Sigmoid colon (tissue), 7 donors: ENCODE measurements around the gene PPM1L. TPM values are rescaled to one million over a fixed set of nuclear protein-coding genes. Genes with fewer than 3 reads are reported as not detected.

Experiments
- DNase-seq: peaks from one replicate; pipeline ENCODE4 v3.0.0-alpha.2; 2019
- H3K27ac ChIP-seq, 4 donors: fragments of 200-600 bp; sonication (generic); one replicate each; pipeline ENCODE4 v1.5.1; 2016 to 2019; ENCODE audit warnings: mild to moderate bottlenecking in 1 of 4
- H3K27me3 ChIP-seq, 3 donors: fragments of 200-600 bp; sonication (generic); one replicate each; pipeline ENCODE4 v1.5.1; 2019; ENCODE audit warnings: mild to moderate bottlenecking in 1 of 3
- H3K36me3 ChIP-seq, 4 donors: fragments of 200-600 bp; sonication (generic); one replicate each; pipeline ENCODE4 v1.5.1; 2016 to 2019
- H3K4me1 ChIP-seq, 4 donors: fragments of 200-600 bp; sonication (generic); one replicate each; pipeline ENCODE4 v1.5.1; 2017 to 2019
- H3K4me3 ChIP-seq, 4 donors: fragments of 200-600 bp; sonication (generic); one replicate each; pipeline ENCODE4 v1.5.1; 2017 to 2019; ENCODE audit warnings: mild to moderate bottlenecking in 2 of 4, moderate library complexity in 1 of 4
- H3K9me3 ChIP-seq, 4 donors: fragments of 200-600 bp in 3 of 4; sonication (generic) in 3 of 4; one replicate each; pipeline versions ENCODE4 v1.5.1 to v1.6.1; 2013 to 2019
- CTCF ChIP-seq, 4 experiments: fragments of 450-650 bp in 3 of 4; fragments of 200-600 bp in 1 of 4; IDR thresholded peaks; one replicate each; pipeline ENCODE4 v1.5.1; 2016 to 2019; ENCODE audit warnings: antibody characterized with exemption in 4 of 4, mild to moderate bottlenecking in 3 of 4, moderate library complexity in 2 of 4
- EP300 ChIP-seq, 4 donors: sonication (generic); formaldehyde crosslinking; IDR thresholded peaks; one replicate each; pipeline ENCODE4 v1.6.1; 2017; ENCODE audit warnings: antibody characterized with exemption in 4 of 4
- POLR2A ChIP-seq, 2 donors: fragments of 450-650 bp; IDR thresholded peaks; one replicate each; pipeline ENCODE4 v1.6.1; 2016; ENCODE audit warnings: antibody characterized with exemption in 2 of 2, mild to moderate bottlenecking in 2 of 2, moderate library complexity in 2 of 2
- POLR2AphosphoS5 ChIP-seq, 4 donors: sonication (generic); formaldehyde crosslinking; IDR thresholded peaks; one replicate each; pipeline ENCODE4 v1.6.1; 2017; ENCODE audit warnings: antibody characterized with exemption in 4 of 4
- WGBS, 2 donors: extraction: QIAGEN DNeasy Blood & Tissue Kit; methylation state at CpG; one replicate each; pipeline ENCODE4 v1.1.7; 2013; 5-methylcytosine and 5-hydroxymethylcytosine counted together
- intact Hi-C: fragments of 100-400 bp; cut with DNase I; formaldehyde crosslinking; loops from one replicate; pipeline ENCODE4 v1.15.1; 2023
- polyA plus RNA-seq, 3 donors: library from polyadenylated mRNA; stranded (reverse); fragments of 200-250 nt; gene quantifications; one replicate each; pipeline ENCODE4 v1.2.3, GENCODE V29; 2013
- total RNA-seq, 4 donors: library from RNA; depleted of rRNA; stranded (reverse); fragments of >200 nt; gene quantifications; one replicate each; pipeline ENCODE4 v1.1.0, GENCODE V29; 2016
- donor health status: healthy with polysubstance abuse.
- donor health status: Bipolar disorder and iron deficiency.
- donor health status: healthy.

The PPM1L gene
- total and polyA plus RNA-seq, 7 donors: 1.2 to 50.2 (median 33.2) TPM

DNA sequence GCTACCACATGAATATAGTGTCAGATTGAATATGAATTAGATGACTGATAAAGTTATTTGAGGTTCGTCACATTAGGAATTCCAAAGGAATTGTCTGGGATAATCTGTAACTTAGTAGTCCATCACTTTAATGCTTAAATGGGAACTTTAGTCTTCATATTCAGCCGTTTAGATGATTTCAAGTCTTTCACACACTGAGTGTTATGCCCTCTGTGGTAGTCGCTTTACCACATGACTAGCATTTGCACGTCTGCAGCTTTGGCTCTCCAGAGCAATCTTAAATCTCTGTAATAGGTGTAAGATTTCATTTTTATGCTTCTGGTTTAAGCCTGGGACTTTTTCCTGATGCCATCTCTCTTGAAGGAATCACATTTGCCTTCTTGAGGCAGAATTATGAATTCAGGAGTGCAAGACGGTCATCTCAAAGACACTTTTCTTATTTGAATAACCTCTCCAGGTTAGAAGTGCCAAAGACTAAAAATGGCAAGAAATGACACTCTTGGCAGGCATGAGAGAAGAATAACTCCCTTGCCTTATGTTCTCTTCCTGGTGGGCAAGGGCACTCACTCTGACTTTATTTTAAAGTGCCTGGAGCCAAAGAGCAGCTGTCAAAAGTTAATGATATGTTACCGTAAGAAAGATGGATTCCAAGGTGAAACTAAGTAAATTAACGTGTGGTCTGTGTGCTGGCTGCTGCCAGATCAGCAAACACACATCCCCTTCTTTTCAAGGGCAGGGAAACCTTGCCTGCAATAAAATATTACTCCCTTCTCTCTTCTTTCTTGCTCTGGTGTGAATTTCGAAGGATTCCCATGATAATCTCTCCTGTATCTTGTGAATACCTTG, 195.8 kb downstream of the PPM1L start:
- no peak overlapping the region for H3K27ac ChIP-seq
- no peak for DNase-seq
- intact Hi-C loops: no loop called here
- no peaks in the 10 kb centered on the region for H3K36me3 ChIP-seq
- WGBS, 2 donors: 75 to 76% methylated on average over 8 of the region's 8 CpGs
- no peaks in the 10 kb centered on the region for H3K9me3 ChIP-seq
- H3K27me3 ChIP-seq: no peaks in the 10 kb centered on the region
- peaks cover 0 to 14% (median 0%) of the 10 kb centered on the region in 4 donors for H3K4me1 ChIP-seq
- TF ChIP-seq POLR2A (IDR thresholded peaks at IDR 0.05) (no peak), CTCF (IDR thresholded peaks at IDR 0.05) (no peak), EP300 (IDR thresholded peaks at IDR 0.05) (no peak), POLR2AphosphoS5 (IDR thresholded peaks at IDR 0.05) (no peak)
- H3K4me3 ChIP-seq: no peak overlapping the region

DNA sequence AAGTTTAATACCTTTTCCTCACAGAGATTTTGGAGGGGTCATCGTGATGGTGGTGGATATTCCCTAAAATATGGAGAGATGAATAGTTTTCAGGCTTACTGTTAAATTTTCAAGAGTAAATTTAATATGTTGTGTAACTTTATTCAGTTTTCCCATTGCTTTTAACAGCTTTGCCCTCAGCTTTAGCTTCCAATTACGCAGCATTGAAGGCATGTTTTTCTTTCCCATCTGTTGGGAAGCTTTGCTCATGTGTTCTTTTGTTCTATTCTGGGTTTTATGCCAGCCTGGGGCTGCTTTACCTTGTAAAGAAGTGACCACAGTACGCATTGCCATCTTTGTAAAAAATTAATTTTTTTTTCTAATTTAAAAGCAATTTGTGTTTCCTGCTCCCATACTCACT, 197.7 kb downstream of the PPM1L start:
- 89 to 94% methylated on average over 3 of the region's 3 CpGs for WGBS, 2 donors
- H3K4me3 ChIP-seq: no peak overlapping the region
- TF ChIP-seq EP300 (IDR thresholded peaks at IDR 0.05) (no peak), POLR2AphosphoS5 (IDR thresholded peaks at IDR 0.05) (no peak), POLR2A (IDR thresholded peaks at IDR 0.05) (no peak), CTCF (IDR thresholded peaks at IDR 0.05) (no peak)
- H3K36me3 ChIP-seq: no peaks in the 10 kb centered on the region
- peaks cover 0 to 14% (median 0%) of the 10 kb centered on the region in 4 donors for H3K4me1 ChIP-seq
- H3K27ac ChIP-seq: no peak overlapping the region
- no peak for DNase-seq
- no peaks in the 10 kb centered on the region for H3K9me3 ChIP-seq
- intact Hi-C loops: no loop called here
- no peaks in the 10 kb centered on the region for H3K27me3 ChIP-seq

GRCh38 chr3:160956785-160957184, 200.8 kb downstream of the PPM1L start:
- no peaks in the 10 kb centered on the region for H3K36me3 ChIP-seq
- DNase-seq: no peak
- TF ChIP-seq POLR2AphosphoS5 (IDR thresholded peaks at IDR 0.05): no peak
- TF ChIP-seq CTCF (IDR thresholded peaks at IDR 0.05): no peak
- TF ChIP-seq EP300 (IDR thresholded peaks at IDR 0.05): no peak
- TF ChIP-seq POLR2A (IDR thresholded peaks at IDR 0.05): no peak
- H3K4me1 ChIP-seq: peaks cover 0 to 4% (median 0%) of the 10 kb centered on the region in 4 donors
- no peaks in the 10 kb centered on the region for H3K9me3 ChIP-seq
- no peaks in the 10 kb centered on the region for H3K27me3 ChIP-seq
- H3K27ac ChIP-seq: no peak overlapping the region
- intact Hi-C loops: no loop called here
- no peak overlapping the region for H3K4me3 ChIP-seq

DNA sequence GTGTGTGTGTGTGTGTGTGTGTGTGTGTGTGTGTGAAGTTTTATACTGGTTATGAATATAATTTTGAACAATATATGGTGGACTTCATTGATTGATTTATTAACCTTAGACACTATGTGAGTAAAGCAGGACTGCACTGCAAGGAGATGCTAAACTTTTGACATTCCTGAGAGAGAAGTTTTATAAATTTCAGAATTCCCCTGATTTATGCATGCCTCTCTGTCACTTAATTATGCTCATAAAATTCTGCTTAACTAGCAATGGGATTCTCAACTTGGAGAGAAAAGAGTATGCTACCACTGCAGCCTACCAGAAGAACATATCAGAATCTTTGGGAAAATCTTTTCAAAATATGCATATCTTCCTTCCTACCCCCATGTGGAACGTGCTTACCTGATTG, 204.5 kb downstream of the PPM1L start:
- intact Hi-C loops: no loop called here
- no peak for DNase-seq
- H3K36me3 ChIP-seq: no peaks in the 10 kb centered on the region
- H3K4me3 ChIP-seq: no peak overlapping the region
- H3K4me1 ChIP-seq: no peaks in the 10 kb centered on the region
- TF ChIP-seq POLR2AphosphoS5 (IDR thresholded peaks at IDR 0.05) (no peak), EP300 (IDR thresholded peaks at IDR 0.05) (no peak), POLR2A (IDR thresholded peaks at IDR 0.05) (no peak), CTCF (IDR thresholded peaks at IDR 0.05) (no peak)
- WGBS, 2 donors: 78 to 81% methylated on average over 1 of the region's 1 CpG
- no peaks in the 10 kb centered on the region for H3K27me3 ChIP-seq
- no peak overlapping the region for H3K27ac ChIP-seq
- no peaks in the 10 kb centered on the region for H3K9me3 ChIP-seq
